GM12878 (cell line): ENCODE data around the gene FBXL3. TPM values are rescaled to one million over a fixed set of nuclear protein-coding genes. Genes with fewer than 3 reads are reported as not detected.

Experiments
- BCL3 ChIP-seq: IDR thresholded peaks from 2 replicates; pipeline ENCODE4 v1.6.1; 2011; ENCODE audit warnings: borderline replicate concordance, low read depth, mild to moderate bottlenecking, moderate library complexity, low read length; ENCODE audit not compliant: insufficient read depth, poor library complexity, severe bottlenecking
- HSF1 ChIP-seq: fragments of 150-350 bp; IDR thresholded peaks from 2 replicates; pipeline ENCODE4 v1.6.1; 2014; ENCODE audit warnings: mild to moderate bottlenecking, low read depth, low read length
- NFYB ChIP-seq: IDR thresholded peaks from 2 replicates; pipeline ENCODE4 v1.6.1; 2011; ENCODE audit warnings: low read depth, mild to moderate bottlenecking, low read length, improper control_type of control experiment, moderate library complexity; ENCODE audit not compliant: insufficient read depth
- WRNIP1 ChIP-seq: IDR thresholded peaks from 2 replicates; pipeline ENCODE4 v1.6.1; 2011; ENCODE audit warnings: low read depth, low read length, improper control_type of control experiment, borderline replicate concordance
- ZBTB40 ChIP-seq: fragments of 450-650 bp; IDR thresholded peaks from 2 replicates; pipeline ENCODE4 v1.6.1; 2016; ENCODE audit warnings: mild to moderate bottlenecking, moderate library complexity, borderline replicate concordance
- polyA plus RNA-seq, 11 experiments: library from polyadenylated mRNA; depleted of rRNA in 4 of 11; unstranded in 6 of 11; stranded (reverse) in 5 of 11; fragments of >200 nt; fragmentation: Nextera tagmentation in 4 of 11; fragmentation: Illumina TruSeq in 1 of 11; extraction: Ambion mirVana in 4 of 11; extraction: Trizol in 1 of 11; gene quantifications; 1 replicate in 1 of 11; 2 replicates in 10 of 11; pipeline versions ENCODE4 v1.2.1 to v1.2.3, GENCODE V29; 2011 to 2016; ENCODE audit warnings: inconsistent platforms in 2 of 11, missing spikeins in 2 of 11, low read depth in 1 of 11
- total RNA-seq, 4 experiments: library from RNA; depleted of rRNA in 3 of 4; stranded (reverse); fragments of >200 nt in 3 of 4; fragmentation: Illumina TruSeq in 1 of 4; extraction: Trizol in 1 of 4; gene quantifications; 2 replicates each; pipeline versions ENCODE4 v1.2.1 to v1.2.3, GENCODE V29; 2013 to 2021
- TF ChIP-seq, protein P1 (sequence below): fragments of 450-650 bp; IDR thresholded peaks from 2 replicates; pipeline ENCODE4 v1.6.1; 2018; ENCODE audit warnings: borderline replicate concordance, mild to moderate bottlenecking; ENCODE audit not compliant: partially characterized antibody

Gene FBXL3
- total and polyA plus RNA-seq, 10 of the 15 experiments (the other 5 are each of a cell fraction or from before 2014, with no cell fraction given), result 9.0 to 26.4 (median 19.7) TPM

- TF ChIP-seq ZBTB40, result no peak
- no peak for TF ChIP-seq BCL3
- TF ChIP-seq HSF1, result no peak
- TF ChIP-seq NFYB, result no peak
- TF ChIP-seq, protein P1, sequence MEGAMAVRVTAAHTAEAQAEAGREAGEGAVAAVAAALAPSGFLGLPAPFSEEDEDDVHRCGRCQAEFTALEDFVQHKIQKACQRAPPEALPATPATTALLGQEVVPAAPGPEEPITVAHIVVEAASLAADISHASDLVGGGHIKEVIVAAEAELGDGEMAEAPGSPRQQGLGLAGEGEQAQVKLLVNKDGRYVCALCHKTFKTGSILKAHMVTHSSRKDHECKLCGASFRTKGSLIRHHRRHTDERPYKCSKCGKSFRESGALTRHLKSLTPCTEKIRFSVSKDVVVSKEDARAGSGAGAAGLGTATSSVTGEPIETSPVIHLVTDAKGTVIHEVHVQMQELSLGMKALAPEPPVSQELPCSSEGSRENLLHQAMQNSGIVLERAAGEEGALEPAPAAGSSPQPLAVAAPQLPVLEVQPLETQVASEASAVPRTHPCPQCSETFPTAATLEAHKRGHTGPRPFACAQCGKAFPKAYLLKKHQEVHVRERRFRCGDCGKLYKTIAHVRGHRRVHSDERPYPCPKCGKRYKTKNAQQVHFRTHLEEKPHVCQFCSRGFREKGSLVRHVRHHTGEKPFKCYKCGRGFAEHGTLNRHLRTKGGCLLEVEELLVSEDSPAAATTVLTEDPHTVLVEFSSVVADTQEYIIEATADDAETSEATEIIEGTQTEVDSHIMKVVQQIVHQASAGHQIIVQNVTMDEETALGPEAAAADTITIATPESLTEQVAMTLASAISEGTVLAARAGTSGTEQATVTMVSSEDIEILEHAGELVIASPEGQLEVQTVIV, result no peak
- no peak for TF ChIP-seq WRNIP1
Observed at GRCh38 chr13:76967031-76967430, 59.9 kb downstream of the FBXL3 start (continued).
